BE2C (cell line): ENCODE results near the gene PRICKLE4.

Experiments used
- DNase-seq: peaks from one replicate; pipeline ENCODE4 v3.0.0-alpha.2; 2020
- H3K27me3 ChIP-seq: fragments of 250-450 bp; sonication (Bioruptor Pico); 2 replicates; pipeline ENCODE4 v1.5.1; 2020; ENCODE audit warnings: mild to moderate bottlenecking
- H3K36me3 ChIP-seq: fragments of 250-450 bp; sonication (Bioruptor Pico); 2 replicates; pipeline ENCODE4 v1.5.1; 2020; ENCODE audit warnings: mild to moderate bottlenecking
- H3K4me1 ChIP-seq: fragments of 250-450 bp; sonication (Bioruptor Pico); 2 replicates; pipeline ENCODE4 v1.5.1; 2020
- H3K4me3 ChIP-seq: 2 replicates; pipeline ENCODE4 v1.5.1; 2011; ENCODE audit warnings: low read depth, low read length
- H3K9me3 ChIP-seq: fragments of 250-450 bp; sonication (Bioruptor Pico); 2 replicates; pipeline ENCODE4 v1.5.1; 2020
- CTCF ChIP-seq: IDR thresholded peaks from 2 replicates; pipeline ENCODE4 v1.5.1; 2012; ENCODE audit warnings: mild to moderate bottlenecking, low read depth, low read length

PRICKLE4 gene

GRCh38 chr6:41768545-41769308 is 11.9 kb upstream of the PRICKLE4 start:
- DNase-seq, result no peak
- H3K4me3 ChIP-seq, result no peak overlapping the region
- no peaks in the 10 kb centered on the region for H3K36me3 ChIP-seq
- no peaks in the 10 kb centered on the region for H3K27me3 ChIP-seq
- H3K4me1 ChIP-seq, result peaks cover 30% of the 10 kb centered on the region
- TF ChIP-seq CTCF, result no peak
- no peaks in the 10 kb centered on the region for H3K9me3 ChIP-seq

GRCh38 chr6:41769376-41769775 is 11.2 kb upstream of the PRICKLE4 start:
- no peaks in the 10 kb centered on the region for H3K36me3 ChIP-seq
- DNase-seq, result no peak
- no peak overlapping the region for H3K4me3 ChIP-seq
- H3K4me1 ChIP-seq, result peaks cover 27% of the 10 kb centered on the region
- no peaks in the 10 kb centered on the region for H3K9me3 ChIP-seq
- no peaks in the 10 kb centered on the region for H3K27me3 ChIP-seq
- no peak for TF ChIP-seq CTCF

GRCh38 chr6:41770381-41771057 is 10.1 kb upstream of the PRICKLE4 start:
- no peak for DNase-seq
- no peaks in the 10 kb centered on the region for H3K27me3 ChIP-seq
- no peak for TF ChIP-seq CTCF
- H3K4me3 ChIP-seq, result no peak overlapping the region
- peaks cover 27% of the 10 kb centered on the region for H3K4me1 ChIP-seq
- no peaks in the 10 kb centered on the region for H3K9me3 ChIP-seq
- H3K36me3 ChIP-seq, result no peaks in the 10 kb centered on the region

GRCh38 chr6:41771058-41771983 is 9.3 kb upstream of the PRICKLE4 start:
- peaks cover 26% of the 10 kb centered on the region for H3K4me1 ChIP-seq
- H3K27me3 ChIP-seq, result no peaks in the 10 kb centered on the region
- no peaks in the 10 kb centered on the region for H3K36me3 ChIP-seq
- TF ChIP-seq CTCF, result no peak
- DNase-seq, result no peak
- H3K4me3 ChIP-seq, result no peak overlapping the region
- H3K9me3 ChIP-seq, result no peaks in the 10 kb centered on the region

- Histone ChIP-seq H3K27me3 (no peaks in the 10 kb centered on the region), H3K9me3 (no peaks in the 10 kb centered on the region), H3K4me1 (no peaks in the 10 kb centered on the region; the same call in 1 of the 2 replicates), H3K36me3 (no peaks in the 10 kb centered on the region), H3K4me3 (no peak overlapping the region)
- no peak for TF ChIP-seq CTCF
- DNase-seq, result no peak
Observed at GRCh38 chr6:41774841-41775240, 5.7 kb upstream of the PRICKLE4 start.
